Neural cell (in vitro differentiated cells): ENCODE data around the gene TPP1.

Experiments used
- CTCF ChIP-seq: fragments of 450-650 bp; IDR thresholded peaks from 2 replicates; pipeline ENCODE4 v1.5.1; 2014; ENCODE audit warnings: antibody characterized with exemption, mild to moderate bottlenecking, moderate library complexity; ENCODE audit not compliant: poor library complexity, severe bottlenecking
- EP300 ChIP-seq: fragments of 450-650 bp; conservative IDR thresholded peaks from 2 replicates; pipeline ENCODE4 v1.6.1; 2014; ENCODE audit warnings: antibody characterized with exemption, mild to moderate bottlenecking, moderate library complexity; ENCODE audit not compliant: poor library complexity, severe bottlenecking
- EZH2 ChIP-seq: fragments of 200-600, 300-800 bp; shearing (Covaris generic), sonication (generic); IDR thresholded peaks from 2 replicates; pipeline ENCODE4 v1.6.1; 2014; ENCODE audit warnings: antibody characterized with exemption, low read length, borderline replicate concordance, mild to moderate bottlenecking; ENCODE audit not compliant: insufficient read depth, poor library complexity, severe bottlenecking
- POLR2AphosphoS5 ChIP-seq: IDR thresholded peaks from 2 replicates; pipeline ENCODE4 v1.6.1; 2012
- RAD21 ChIP-seq: fragments of 450-650 bp; conservative IDR thresholded peaks from 2 replicates; pipeline ENCODE4 v1.6.1; 2014; ENCODE audit warnings: antibody characterized with exemption, mild to moderate bottlenecking, moderate library complexity
- SMC3 ChIP-seq: fragments of 450-650 bp; conservative IDR thresholded peaks from 2 replicates; pipeline ENCODE4 v1.6.1; 2014; ENCODE audit warnings: antibody characterized with exemption, mild to moderate bottlenecking, moderate library complexity; ENCODE audit not compliant: poor library complexity

GRCh38 chr11:6574816-6575715, 44.2 kb downstream of the TPP1 start:
- TF ChIP-seq SMC3 (no peak), POLR2AphosphoS5 (no peak), CTCF (no peak), RAD21 (no peak), EP300 (no peak), EZH2 (no peak)
